ENCODE data around the gene B3GALT6.

The B3GALT6 gene

GRCh38 chr1:1274931-1275431 lies 42.9 kb downstream of the B3GALT6 start:
- DNase-seq: no peak
- intact Hi-C loops (cut with DNase I): loop anchor here (5.0 kb wide), 1 partner anchor 32 kb away; the partner anchor contains the start of genes ACAP3 and PUSL1

GRCh38 chr1:1275836-1276235 lies 43.8 kb downstream of the B3GALT6 start:
- DNase-seq: no peak
- intact Hi-C loops (cut with DNase I): no loop called here

DNA sequence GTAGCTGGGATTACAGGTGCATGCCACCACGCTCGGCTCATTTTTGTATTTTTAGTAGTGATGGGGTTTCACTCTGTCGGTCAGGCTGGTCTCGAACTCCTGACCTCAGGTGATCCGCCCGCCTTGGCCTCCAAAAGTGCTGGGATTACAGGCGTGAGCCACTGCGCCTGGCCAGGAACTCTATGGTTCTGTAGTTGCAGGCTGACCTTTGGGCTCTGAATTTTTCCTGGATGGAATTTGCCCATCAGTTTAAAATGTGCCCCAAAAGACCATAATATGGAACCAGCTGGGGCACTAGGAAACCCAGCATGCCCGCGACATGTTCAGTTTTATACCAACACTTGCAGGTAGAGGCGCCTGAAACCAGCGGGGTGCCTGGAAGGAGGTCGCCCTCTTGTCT lies 46.6 kb downstream of the B3GALT6 start:
- DNase-seq: no peak
- intact Hi-C loops (cut with DNase I): no loop called here

DNA sequence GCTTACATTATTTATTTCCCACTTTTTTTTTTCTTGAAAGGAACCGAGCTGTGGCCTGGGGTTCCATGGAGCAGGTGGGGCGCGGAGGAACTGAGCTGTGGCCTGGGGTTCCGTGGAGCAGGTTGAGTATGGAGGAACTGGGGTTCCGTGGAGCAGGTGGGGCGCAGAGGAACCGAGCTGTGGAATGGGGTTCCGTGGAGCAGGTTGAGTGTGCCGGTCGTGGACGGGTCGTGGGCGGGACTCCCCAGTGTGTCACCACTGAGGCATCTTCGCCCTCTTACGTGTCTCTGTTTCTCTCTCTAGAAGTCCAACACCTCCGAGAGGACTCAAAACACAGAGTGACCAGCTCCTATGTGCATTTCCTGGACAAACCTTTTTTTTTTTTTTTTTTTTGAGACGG lies 47.0 kb downstream of the B3GALT6 start:
- peak in 1 of 10 donors; percentile 58 for DNase-seq
- intact Hi-C loops (cut with DNase I): no loop called here

DNA sequence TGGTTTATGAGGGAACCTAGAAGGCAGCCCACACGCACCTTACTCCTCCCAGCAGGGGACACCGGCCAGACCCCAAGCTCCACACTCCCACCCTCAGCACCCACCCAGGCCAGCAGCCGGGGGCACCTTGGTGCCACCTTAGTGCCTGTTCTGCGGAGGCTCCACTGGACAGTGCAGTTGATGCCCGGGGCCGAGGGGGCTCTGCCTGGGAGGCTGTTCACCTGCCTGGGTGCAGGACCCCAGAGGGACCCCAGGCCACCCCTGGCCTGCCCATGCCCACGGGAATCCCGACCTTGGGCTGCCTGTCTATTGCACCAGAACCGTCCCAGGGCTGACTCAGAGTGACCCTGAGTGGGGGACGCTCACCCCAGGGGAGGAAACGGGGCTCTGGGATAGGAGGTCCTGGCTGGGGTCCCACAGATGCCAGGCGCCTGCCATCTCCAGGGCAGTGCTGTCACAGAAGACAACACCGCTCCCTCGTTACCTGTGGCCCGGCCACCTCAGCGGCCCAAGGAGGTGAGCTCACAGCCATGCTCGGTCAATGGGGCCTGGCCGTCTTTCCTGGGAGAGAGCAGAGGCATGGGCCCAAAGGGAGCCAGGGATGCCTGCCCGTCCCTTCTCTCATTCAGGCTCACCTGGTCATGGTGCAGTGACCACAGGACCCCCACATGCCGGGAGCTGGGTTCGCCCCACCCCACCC lies 48.9 kb downstream of the B3GALT6 start:
- peak in 1 of 10 donors; percentile 75 for DNase-seq
- intact Hi-C loops (cut with DNase I): no loop called here

GRCh38 chr1:1281533-1282321 lies 49.7 kb downstream of the B3GALT6 start:
- intact Hi-C loops (cut with DNase I): no loop called here
- DNase-seq: peak in 1 of 10 donors; percentile 82

- peak in 2 of 10 donors; percentile 15 to 74 for DNase-seq
- intact Hi-C loops (cut with DNase I): no loop called here
These were observed 51.0 kb downstream of the B3GALT6 start for GRCh38 chr1:1282998-1283397.

GRCh38 chr1:1283821-1284220 lies 51.8 kb downstream of the B3GALT6 start:
- intact Hi-C loops (cut with DNase I): no loop called here
- peak in 2 of 10 donors; percentile 38 to 86 for DNase-seq

Data from posterior cingulate gyrus (tissue), 11 donors.